HEK293T (cell line): ENCODE measurements around the gene IGSF21.

Experiments
- ARNT ChIP-seq: fragments of 450-650 bp; IDR thresholded peaks from 2 replicates; pipeline ENCODE4 v1.6.1; 2017; ENCODE audit warnings: mild to moderate bottlenecking
- BHLHE40 ChIP-seq: fragments of 450-650 bp; IDR thresholded peaks from 2 replicates; pipeline ENCODE4 v1.6.1; 2016; ENCODE audit warnings: mild to moderate bottlenecking, moderate library complexity, borderline replicate concordance
- CTBP1 ChIP-seq: fragments of 450-650 bp; IDR thresholded peaks from 2 replicates; pipeline ENCODE4 v1.6.1; 2016; ENCODE audit warnings: borderline replicate concordance
- ELF4 ChIP-seq: fragments of 450-650 bp; IDR thresholded peaks from 2 replicates; pipeline ENCODE4 v1.6.1; 2017; ENCODE audit warnings: antibody characterized with exemption
- FOXA1 ChIP-seq: fragments of 450-650 bp; IDR thresholded peaks from 2 replicates; pipeline ENCODE4 v1.6.1; 2016; ENCODE audit warnings: mild to moderate bottlenecking
- FOXK2 ChIP-seq: fragments of 450-650 bp; IDR thresholded peaks from 2 replicates; pipeline ENCODE4 v1.6.1; 2016; ENCODE audit warnings: mild to moderate bottlenecking
- FOXM1 ChIP-seq: fragments of 450-650 bp; IDR thresholded peaks from 2 replicates; pipeline ENCODE4 v1.6.1; 2017; ENCODE audit warnings: mild to moderate bottlenecking, borderline replicate concordance
- HDGF ChIP-seq: fragments of 450-650 bp; IDR thresholded peaks from 2 replicates; pipeline ENCODE4 v1.6.1; 2017; ENCODE audit warnings: antibody characterized with exemption, borderline replicate concordance
- L3MBTL2 ChIP-seq: fragments of 450-650 bp; conservative IDR thresholded peaks from 2 replicates; pipeline ENCODE4 v1.6.1; 2016; ENCODE audit warnings: mild to moderate bottlenecking
- PKNOX1 ChIP-seq: fragments of 450-650 bp; IDR thresholded peaks from 2 replicates; pipeline ENCODE4 v1.6.1; 2016
- SP1 ChIP-seq: fragments of 450-650 bp; IDR thresholded peaks from 2 replicates; pipeline ENCODE4 v1.6.1; 2017
- SUZ12 ChIP-seq: fragments of 450-650 bp; IDR thresholded peaks from 2 replicates; pipeline ENCODE4 v1.6.1; 2016; ENCODE audit warnings: mild to moderate bottlenecking
- TARDBP ChIP-seq: fragments of 450-650 bp; IDR thresholded peaks from 2 replicates; pipeline ENCODE4 v1.6.1; 2016

GRCh38 chr1:18384059-18384458, 276.5 kb downstream of the IGSF21 start:
- TF ChIP-seq SP1 (no peak), BHLHE40 (no peak), FOXM1 (no peak), HDGF (no peak), TARDBP (no peak), FOXA1 (no peak), FOXK2 (no peak), ARNT (no peak), PKNOX1 (no peak), ELF4 (no peak), SUZ12 (no peak), CTBP1 (no peak), L3MBTL2 (no peak)
